ENCODE data around the gene ZNF420.
"Not testable (repeated sequence)": the region's sequence is repeated elsewhere in the genome, so short reads cannot be mapped to it uniquely, and the experiment has no call there.

DNA sequence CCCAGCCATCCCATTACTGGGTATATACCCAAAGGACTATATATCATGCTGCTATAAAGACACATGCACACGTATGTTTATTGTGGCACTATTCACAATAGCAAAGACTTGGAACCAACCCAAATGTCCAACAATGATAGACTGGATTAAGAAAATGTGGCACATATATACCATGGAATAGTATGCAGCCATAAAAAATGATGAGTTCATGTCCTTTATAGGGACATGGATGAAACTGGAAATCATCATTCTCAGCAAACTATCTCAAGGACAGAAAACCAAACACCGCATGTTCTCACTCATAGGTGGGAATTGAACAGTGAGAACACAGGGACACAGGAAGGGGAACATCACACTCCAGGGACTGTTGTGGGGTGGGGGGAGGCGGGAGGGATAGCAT lies 43.9 kb downstream of the ZNF420 start:
- TF ChIP-seq SIN3A (IDR thresholded peaks at IDR 0.05; ENCODE audit: borderline replicate concordance, low read depth, low read length); JUND (IDR thresholded peaks at IDR 0.05); SMC3 (IDR thresholded peaks at IDR 0.05; ENCODE audit: low read depth, low read length); FOXM1 (IDR thresholded peaks at IDR 0.05; ENCODE audit: low read depth); TCF12 (IDR thresholded peaks at IDR 0.05); RAD21 (IDR thresholded peaks at IDR 0.05; ENCODE audit: low read length); TAF1 (IDR thresholded peaks at IDR 0.05; ENCODE audit: borderline replicate concordance, low read depth, low read length): not testable (repeated sequence)
- TF ChIP-seq, protein P1, sequence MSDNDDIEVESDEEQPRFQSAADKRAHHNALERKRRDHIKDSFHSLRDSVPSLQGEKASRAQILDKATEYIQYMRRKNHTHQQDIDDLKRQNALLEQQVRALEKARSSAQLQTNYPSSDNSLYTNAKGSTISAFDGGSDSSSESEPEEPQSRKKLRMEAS (IDR thresholded peaks at IDR 0.05; ENCODE audit: low read depth) = not testable (repeated sequence)
- TF ChIP-seq, protein P2, sequence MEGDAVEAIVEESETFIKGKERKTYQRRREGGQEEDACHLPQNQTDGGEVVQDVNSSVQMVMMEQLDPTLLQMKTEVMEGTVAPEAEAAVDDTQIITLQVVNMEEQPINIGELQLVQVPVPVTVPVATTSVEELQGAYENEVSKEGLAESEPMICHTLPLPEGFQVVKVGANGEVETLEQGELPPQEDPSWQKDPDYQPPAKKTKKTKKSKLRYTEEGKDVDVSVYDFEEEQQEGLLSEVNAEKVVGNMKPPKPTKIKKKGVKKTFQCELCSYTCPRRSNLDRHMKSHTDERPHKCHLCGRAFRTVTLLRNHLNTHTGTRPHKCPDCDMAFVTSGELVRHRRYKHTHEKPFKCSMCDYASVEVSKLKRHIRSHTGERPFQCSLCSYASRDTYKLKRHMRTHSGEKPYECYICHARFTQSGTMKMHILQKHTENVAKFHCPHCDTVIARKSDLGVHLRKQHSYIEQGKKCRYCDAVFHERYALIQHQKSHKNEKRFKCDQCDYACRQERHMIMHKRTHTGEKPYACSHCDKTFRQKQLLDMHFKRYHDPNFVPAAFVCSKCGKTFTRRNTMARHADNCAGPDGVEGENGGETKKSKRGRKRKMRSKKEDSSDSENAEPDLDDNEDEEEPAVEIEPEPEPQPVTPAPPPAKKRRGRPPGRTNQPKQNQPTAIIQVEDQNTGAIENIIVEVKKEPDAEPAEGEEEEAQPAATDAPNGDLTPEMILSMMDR (IDR thresholded peaks at IDR 0.05) = not testable (repeated sequence)
- TF ChIP-seq, protein P3, sequence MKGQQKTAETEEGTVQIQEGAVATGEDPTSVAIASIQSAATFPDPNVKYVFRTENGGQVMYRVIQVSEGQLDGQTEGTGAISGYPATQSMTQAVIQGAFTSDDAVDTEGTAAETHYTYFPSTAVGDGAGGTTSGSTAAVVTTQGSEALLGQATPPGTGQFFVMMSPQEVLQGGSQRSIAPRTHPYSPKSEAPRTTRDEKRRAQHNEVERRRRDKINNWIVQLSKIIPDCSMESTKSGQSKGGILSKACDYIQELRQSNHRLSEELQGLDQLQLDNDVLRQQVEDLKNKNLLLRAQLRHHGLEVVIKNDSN (IDR thresholded peaks at IDR 0.05; ENCODE audit: borderline replicate concordance, low read depth) = not testable (repeated sequence)
- TF ChIP-seq, protein P4, sequence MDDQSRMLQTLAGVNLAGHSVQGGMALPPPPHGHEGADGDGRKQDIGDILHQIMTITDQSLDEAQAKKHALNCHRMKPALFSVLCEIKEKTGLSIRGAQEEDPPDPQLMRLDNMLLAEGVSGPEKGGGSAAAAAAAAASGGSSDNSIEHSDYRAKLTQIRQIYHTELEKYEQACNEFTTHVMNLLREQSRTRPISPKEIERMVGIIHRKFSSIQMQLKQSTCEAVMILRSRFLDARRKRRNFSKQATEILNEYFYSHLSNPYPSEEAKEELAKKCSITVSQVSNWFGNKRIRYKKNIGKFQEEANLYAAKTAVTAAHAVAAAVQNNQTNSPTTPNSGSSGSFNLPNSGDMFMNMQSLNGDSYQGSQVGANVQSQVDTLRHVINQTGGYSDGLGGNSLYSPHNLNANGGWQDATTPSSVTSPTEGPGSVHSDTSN (IDR thresholded peaks at IDR 0.05) = not testable (repeated sequence)
- TF ChIP-seq, protein P5, sequence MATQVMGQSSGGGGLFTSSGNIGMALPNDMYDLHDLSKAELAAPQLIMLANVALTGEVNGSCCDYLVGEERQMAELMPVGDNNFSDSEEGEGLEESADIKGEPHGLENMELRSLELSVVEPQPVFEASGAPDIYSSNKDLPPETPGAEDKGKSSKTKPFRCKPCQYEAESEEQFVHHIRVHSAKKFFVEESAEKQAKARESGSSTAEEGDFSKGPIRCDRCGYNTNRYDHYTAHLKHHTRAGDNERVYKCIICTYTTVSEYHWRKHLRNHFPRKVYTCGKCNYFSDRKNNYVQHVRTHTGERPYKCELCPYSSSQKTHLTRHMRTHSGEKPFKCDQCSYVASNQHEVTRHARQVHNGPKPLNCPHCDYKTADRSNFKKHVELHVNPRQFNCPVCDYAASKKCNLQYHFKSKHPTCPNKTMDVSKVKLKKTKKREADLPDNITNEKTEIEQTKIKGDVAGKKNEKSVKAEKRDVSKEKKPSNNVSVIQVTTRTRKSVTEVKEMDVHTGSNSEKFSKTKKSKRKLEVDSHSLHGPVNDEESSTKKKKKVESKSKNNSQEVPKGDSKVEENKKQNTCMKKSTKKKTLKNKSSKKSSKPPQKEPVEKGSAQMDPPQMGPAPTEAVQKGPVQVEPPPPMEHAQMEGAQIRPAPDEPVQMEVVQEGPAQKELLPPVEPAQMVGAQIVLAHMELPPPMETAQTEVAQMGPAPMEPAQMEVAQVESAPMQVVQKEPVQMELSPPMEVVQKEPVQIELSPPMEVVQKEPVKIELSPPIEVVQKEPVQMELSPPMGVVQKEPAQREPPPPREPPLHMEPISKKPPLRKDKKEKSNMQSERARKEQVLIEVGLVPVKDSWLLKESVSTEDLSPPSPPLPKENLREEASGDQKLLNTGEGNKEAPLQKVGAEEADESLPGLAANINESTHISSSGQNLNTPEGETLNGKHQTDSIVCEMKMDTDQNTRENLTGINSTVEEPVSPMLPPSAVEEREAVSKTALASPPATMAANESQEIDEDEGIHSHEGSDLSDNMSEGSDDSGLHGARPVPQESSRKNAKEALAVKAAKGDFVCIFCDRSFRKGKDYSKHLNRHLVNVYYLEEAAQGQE (IDR thresholded peaks at IDR 0.05; ENCODE audit: low read depth, low read length) = not testable (repeated sequence)
- TF ChIP-seq, protein P6, sequence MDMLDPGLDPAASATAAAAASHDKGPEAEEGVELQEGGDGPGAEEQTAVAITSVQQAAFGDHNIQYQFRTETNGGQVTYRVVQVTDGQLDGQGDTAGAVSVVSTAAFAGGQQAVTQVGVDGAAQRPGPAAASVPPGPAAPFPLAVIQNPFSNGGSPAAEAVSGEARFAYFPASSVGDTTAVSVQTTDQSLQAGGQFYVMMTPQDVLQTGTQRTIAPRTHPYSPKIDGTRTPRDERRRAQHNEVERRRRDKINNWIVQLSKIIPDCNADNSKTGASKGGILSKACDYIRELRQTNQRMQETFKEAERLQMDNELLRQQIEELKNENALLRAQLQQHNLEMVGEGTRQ (IDR thresholded peaks at IDR 0.05; ENCODE audit: borderline replicate concordance, low read depth, low read length) = not testable (repeated sequence)
